ENCODE measurements around the gene CAP1. TPM values are rescaled to one million over a fixed set of nuclear protein-coding genes. Genes with fewer than 3 reads are reported as not detected.

CAP1 gene
- total and polyA plus RNA-seq, 2 of the 13 experiments (the other 11 are each of a cell fraction or from before 2014, with no cell fraction given) = 174 to 195 TPM

DNA sequence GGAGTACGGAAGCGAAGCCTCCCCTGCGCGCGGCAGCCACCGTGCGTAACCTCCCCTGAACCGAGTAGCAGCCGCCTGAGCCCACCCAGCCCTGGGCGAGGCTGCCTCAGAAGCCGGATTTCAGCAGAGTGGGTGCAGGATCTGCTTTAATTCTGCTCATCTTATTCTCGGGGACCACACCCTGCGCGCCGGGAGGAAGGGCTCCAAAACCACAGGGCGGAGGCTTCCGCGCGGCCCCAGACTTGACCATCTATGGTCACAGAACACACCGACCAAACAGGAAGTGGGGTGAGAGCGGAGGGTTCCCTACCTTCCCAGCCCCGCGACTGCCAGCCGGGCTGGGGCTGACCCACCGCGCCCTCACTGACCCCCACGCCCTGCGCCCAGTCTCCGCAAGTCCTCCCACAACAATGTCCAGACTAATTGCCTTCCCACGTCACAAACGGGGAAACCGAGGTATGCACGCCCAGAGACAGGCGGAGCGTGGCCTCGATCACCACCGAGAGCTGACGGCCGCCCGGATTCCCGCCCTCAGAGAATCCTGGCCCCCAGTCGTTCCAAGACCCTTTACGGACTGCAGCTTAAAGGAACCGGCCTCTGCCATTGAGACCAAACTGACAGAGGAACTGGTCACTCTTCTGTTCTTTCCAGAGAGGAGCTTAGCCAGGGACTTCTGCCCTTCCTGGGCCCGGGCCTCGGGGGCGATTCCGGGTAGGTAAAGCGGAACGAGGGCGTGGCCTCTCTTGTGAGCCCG, 595 bp upstream of the CAP1 start (continued):
- TF ChIP-seq PRDM10 (CRISPR knock-in tag; IDR thresholded peaks at IDR 0.05; ENCODE audit: low read depth) (0 out of 2 replicates have a peak, but pooled peaks have one; percentile 50), ZBTB43 (CRISPR knock-in tag; conservative IDR thresholded peaks at IDR 0.05) (no peak), MEF2D (CRISPR knock-in tag; IDR thresholded peaks at IDR 0.05) (peak; percentile 84; the same call in 1 of the 2 replicates), ZNF513 (CRISPR knock-in tag; conservative IDR thresholded peaks at IDR 0.05) (no peak), KMT2B (CRISPR knock-in tag; IDR thresholded peaks at IDR 0.05) (peak; percentile 16; the same call in 1 of the 2 replicates), ZNF362 (CRISPR knock-in tag; IDR thresholded peaks at IDR 0.05; ENCODE audit: borderline replicate concordance) (no peak; the same call in 1 of the 2 replicates), ZNF484 (CRISPR knock-in tag; IDR thresholded peaks at IDR 0.05; ENCODE audit: borderline replicate concordance, low read depth) (no peak), SOX13 (IDR thresholded peaks at IDR 0.05) (no peak), SOX13 (CRISPR knock-in tag; conservative IDR thresholded peaks at IDR 0.05 in 1 of 2, IDR thresholded peaks at IDR 0.05 in 1 of 2) (no peak), CHD4 (IDR thresholded peaks at IDR 0.05; ENCODE audit: borderline replicate concordance, low read length) (no peak), HDAC6 (IDR thresholded peaks at IDR 0.05; ENCODE audit: low read depth, low read length) (no peak), RAD21 (CRISPR knock-in tag; IDR thresholded peaks at IDR 0.05) (no peak; the same call in 1 of the 2 replicates), KLF11 (CRISPR knock-in tag; IDR thresholded peaks at IDR 0.05) (peak; percentile 35; the same call in 1 of the 2 replicates), FLYWCH1 (CRISPR knock-in tag; IDR thresholded peaks at IDR 0.05) (no peak), KAT8 (CRISPR knock-in tag; IDR thresholded peaks at IDR 0.05) (no peak; the same call in 1 of the 2 replicates), ZC3H13 (CRISPR knock-in tag; IDR thresholded peaks at IDR 0.05) (no peak), THAP7 (CRISPR knock-in tag; IDR thresholded peaks at IDR 0.05) (no peak), TSC22D2 (CRISPR knock-in tag; IDR thresholded peaks at IDR 0.05; ENCODE audit: borderline replicate concordance) (no peak)
- TF ChIP-seq, protein P1, sequence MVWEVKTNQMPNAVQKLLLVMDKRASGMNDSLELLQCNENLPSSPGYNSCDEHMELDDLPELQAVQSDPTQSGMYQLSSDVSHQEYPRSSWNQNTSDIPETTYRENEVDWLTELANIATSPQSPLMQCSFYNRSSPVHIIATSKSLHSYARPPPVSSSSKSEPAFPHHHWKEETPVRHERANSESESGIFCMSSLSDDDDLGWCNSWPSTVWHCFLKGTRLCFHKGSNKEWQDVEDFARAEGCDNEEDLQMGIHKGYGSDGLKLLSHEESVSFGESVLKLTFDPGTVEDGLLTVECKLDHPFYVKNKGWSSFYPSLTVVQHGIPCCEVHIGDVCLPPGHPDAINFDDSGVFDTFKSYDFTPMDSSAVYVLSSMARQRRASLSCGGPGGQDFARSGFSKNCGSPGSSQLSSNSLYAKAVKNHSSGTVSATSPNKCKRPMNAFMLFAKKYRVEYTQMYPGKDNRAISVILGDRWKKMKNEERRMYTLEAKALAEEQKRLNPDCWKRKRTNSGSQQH (CRISPR knock-in tag; IDR thresholded peaks at IDR 0.05; ENCODE audit: low read depth) = 0 out of 2 replicates have a peak, but pooled peaks have one; percentile 15
